ENCODE measurements around the gene LYPD1. TPM values are rescaled to one million over a fixed set of nuclear protein-coding genes. Genes with fewer than 3 reads are reported as not detected.

The LYPD1 gene
- polyA plus RNA-seq, 4 donors = 67.8 to 126 (median 98.1) TPM

- DNase-seq (ENCODE audit: low read depth in 4 of 4, low spot score in 2 of 4) = no peak
These were observed 70.4 kb downstream of the LYPD1 start for GRCh38 chr2:132599556-132599955.

GRCh38 chr2:132598536-132598935 is 71.5 kb downstream of the LYPD1 start:
- DNase-seq (ENCODE audit: low read depth in 4 of 4, low spot score in 2 of 4) = no peak

- no peak for DNase-seq (ENCODE audit: low read depth in 4 of 4, low spot score in 2 of 4)
These were observed 72.2 kb downstream of the LYPD1 start for GRCh38 chr2:132597831-132598230.

GRCh38 chr2:132597166-132597565 is 72.8 kb downstream of the LYPD1 start:
- no peak for DNase-seq (ENCODE audit: low read depth in 4 of 4, low spot score in 2 of 4)

GRCh38 chr2:132595693-132596092 is 74.3 kb downstream of the LYPD1 start:
- DNase-seq (ENCODE audit: low read depth in 4 of 4, low spot score in 2 of 4) = no peak

- no peak for DNase-seq (ENCODE audit: low read depth in 4 of 4, low spot score in 2 of 4)
These were observed 74.8 kb downstream of the LYPD1 start for GRCh38 chr2:132595186-132595585.

Data from left renal cortex interstitium (tissue), 4 donors.